ENCODE measurements around the gene S100A10.

GRCh38 chr1:151985270-151985669, 8.4 kb downstream of the S100A10 start:
- no peak for TF ChIP-seq EZH2 (IDR thresholded peaks at IDR 0.05)
- TF ChIP-seq POLR2AphosphoS5 (IDR thresholded peaks at IDR 0.05; ENCODE audit: borderline replicate concordance, low read depth, low read length) = no peak

All from SK-N-MC (cell line).